Brain pericyte (primary cell): ENCODE data around the gene PRKCG.
"Not testable (repeated sequence)": the region's sequence is repeated elsewhere in the genome, so short reads cannot be mapped to it uniquely, and the experiment has no call there.

ENCODE experiments used
- DNase-seq: peaks from one replicate; pipeline ENCODE4 v3.0.0-alpha.2; 2012; ENCODE audit warnings: low read depth, low spot score

The PRKCG gene

GRCh38 chr19:53942001-53942786 lies 60.2 kb downstream of the PRKCG start:
- DNase-seq = no peak

GRCh38 chr19:53944416-53944815 lies 62.4 kb downstream of the PRKCG start:
- DNase-seq = no peak

DNA sequence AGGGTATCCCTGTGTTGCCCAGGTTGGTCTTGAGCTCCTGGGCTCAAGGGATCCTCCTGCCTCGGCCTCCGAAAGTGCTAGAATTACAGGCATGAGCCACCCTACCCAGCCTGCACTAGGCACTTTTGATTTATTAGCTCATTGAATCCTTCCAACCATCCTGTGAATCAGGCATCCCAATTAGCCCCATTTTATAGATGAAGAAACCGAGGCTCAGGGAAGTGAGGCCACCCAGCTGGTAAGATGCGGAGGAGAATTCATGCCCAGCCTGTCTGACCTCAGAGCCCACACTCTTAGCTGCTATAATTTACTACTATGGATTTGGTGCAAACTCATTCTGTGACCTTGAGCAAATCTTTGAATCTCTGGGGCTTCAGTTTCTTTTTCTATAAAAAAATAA lies 62.9 kb downstream of the PRKCG start:
- DNase-seq = no peak

DNA sequence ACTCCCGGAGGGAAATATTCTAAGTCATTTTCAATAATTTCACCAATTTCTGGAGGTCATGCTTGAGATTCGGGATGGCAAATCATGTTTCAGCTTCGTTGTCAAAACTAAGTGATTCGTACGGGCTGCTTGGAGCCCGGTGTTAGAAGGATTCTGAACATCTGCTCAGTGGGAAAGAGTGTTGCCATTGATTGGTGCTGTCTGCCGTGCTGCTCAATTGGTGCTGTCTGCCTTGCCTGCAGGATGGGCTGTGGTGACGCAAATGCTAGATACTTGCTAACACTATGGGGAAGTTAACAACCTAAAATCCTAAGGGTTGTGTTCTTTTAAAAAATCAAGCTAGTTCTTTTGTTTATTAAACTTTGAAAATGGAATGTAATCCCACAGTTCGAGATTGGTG lies 63.4 kb downstream of the PRKCG start:
- DNase-seq = no peak

DNA sequence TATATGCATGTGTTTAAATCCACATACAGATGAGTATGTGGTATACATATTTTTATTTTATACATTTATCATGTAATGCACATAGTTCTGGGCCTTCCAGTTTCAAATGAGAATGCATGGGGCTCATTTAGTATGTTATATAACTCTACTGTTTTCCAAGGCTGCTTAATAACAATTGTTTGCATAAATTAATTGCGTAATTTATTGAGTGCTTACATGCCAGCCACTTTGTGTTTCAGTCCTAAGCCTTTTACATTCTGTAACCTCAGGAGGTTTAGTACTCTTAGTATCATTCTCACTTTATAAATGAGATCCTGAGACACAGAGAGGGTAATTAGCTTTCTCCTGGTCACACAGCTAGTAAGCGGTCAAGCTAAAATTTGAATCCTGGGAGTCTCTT lies 64.0 kb downstream of the PRKCG start:
- DNase-seq = no peak

DNA sequence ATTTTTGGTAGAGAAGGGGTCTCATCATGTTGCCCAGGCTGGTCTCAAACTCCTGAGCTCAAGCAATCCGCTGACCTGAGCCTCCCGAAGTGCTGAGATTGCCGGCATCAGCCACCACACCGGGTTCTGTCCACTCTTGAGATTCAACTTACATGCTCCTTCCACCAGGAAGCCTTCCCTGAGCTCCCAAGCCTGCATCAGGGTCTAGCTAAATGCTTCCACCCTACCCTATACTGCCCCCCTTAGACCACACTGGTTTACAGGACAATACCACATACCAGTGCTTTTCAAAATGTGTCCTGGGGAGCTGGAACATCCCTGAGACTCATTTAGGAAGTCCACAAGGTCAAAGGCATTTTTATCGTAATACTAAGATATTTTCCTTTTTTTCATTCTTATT lies 65.6 kb downstream of the PRKCG start:
- no peak for DNase-seq

GRCh38 chr19:53948611-53949010 lies 66.6 kb downstream of the PRKCG start:
- DNase-seq = not testable (repeated sequence)

- no peak for DNase-seq
Observed at GRCh38 chr19:53951436-53951835, 69.4 kb downstream of the PRKCG start.

- no peak for DNase-seq
Observed at GRCh38 chr19:53951947-53952346, 70.0 kb downstream of the PRKCG start.

GRCh38 chr19:53953383-53953782 lies 71.4 kb downstream of the PRKCG start:
- DNase-seq = no peak
